Measurements from ENCODE around the gene C19orf44. TPM values are rescaled to one million over a fixed set of nuclear protein-coding genes. Genes with fewer than 3 reads are reported as not detected.

The C19orf44 gene
- total RNA-seq, 2 experiments from 2014 or later = 6.8 to 7.6 TPM

DNA sequence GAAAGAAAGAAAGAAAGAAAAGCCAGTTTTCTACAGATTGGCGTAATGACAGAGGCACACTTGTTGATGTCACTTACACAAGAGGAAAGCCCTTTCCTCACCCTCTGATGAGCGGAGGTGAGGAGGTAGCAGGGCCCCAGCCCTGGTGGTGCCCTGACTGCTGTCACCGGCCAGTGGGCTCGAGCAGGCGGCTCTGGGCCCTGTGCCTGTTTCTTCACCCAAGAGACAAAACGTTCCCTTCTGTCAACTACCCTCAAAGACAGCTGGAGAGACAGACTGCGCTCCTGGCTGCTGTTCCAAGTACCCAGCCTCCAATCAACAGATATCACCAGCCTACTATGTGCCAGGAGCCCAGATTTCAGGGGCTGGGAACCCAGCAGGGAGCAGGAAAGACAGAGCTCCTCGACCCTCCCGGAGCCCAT lies 34.6 kb upstream of the C19orf44 start:
- H4K20me1 ChIP-seq (ENCODE audit: insufficient read depth, low read length) = peaks cover 12% of the 10 kb centered on the region

DNA sequence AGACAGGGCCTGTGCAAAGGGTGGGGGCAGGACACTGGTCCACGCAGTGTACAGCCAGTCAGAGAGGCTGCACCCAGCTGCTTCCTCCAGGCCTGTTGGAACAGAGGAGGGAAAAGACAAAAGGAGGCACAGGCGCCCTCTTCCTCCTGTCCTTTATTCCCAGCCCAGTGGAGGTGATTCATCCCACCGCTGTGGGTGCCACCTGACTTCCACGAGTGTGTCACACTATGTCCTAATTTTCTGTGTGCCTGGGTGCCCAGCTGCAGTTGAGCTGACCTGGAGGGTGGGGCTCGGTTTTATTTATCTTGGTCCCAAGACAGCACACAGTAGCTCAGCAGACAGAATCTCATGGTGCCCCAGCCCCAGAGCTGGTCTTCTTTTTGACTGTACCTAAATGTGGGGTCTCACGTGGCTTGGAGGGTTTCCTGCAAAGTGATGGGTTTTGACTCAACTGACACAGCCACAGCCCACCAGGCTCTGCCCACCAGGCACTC lies 33.4 kb upstream of the C19orf44 start:
- H3K27ac ChIP-seq (ENCODE audit: low read depth, low read length, poor library complexity, severe bottlenecking) = peak overlapping the region; percentile 7
- H2AFZ ChIP-seq (ENCODE audit: low read length) = no peak overlapping the region
- TF ChIP-seq, protein P1, sequence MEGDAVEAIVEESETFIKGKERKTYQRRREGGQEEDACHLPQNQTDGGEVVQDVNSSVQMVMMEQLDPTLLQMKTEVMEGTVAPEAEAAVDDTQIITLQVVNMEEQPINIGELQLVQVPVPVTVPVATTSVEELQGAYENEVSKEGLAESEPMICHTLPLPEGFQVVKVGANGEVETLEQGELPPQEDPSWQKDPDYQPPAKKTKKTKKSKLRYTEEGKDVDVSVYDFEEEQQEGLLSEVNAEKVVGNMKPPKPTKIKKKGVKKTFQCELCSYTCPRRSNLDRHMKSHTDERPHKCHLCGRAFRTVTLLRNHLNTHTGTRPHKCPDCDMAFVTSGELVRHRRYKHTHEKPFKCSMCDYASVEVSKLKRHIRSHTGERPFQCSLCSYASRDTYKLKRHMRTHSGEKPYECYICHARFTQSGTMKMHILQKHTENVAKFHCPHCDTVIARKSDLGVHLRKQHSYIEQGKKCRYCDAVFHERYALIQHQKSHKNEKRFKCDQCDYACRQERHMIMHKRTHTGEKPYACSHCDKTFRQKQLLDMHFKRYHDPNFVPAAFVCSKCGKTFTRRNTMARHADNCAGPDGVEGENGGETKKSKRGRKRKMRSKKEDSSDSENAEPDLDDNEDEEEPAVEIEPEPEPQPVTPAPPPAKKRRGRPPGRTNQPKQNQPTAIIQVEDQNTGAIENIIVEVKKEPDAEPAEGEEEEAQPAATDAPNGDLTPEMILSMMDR (conservative IDR thresholded peaks at IDR 0.05; ENCODE audit: low read length) = no peak
- no peak for TF ChIP-seq EZH2phosphoT487 (IDR thresholded peaks at IDR 0.05; ENCODE audit: borderline replicate concordance, low read depth, low read length)
- H3K9me3 ChIP-seq (ENCODE audit: low read length) = no peaks in the 10 kb centered on the region
- POLR2A ChIA-PET = interaction anchor here (0.6 kb wide), 1 partner anchor 28 kb away, joined by 7 read pairs; no protein-coding TSS in a partner anchor
- CTCF ChIA-PET (ENCODE audit: unreplicated experiment) = no interaction called here
- peaks cover 97% of the 10 kb centered on the region for H3K79me2 ChIP-seq (ENCODE audit: insufficient read depth, low read depth, low read length)
- DNase-seq (ENCODE audit: low spot score) = no peak
- peaks cover 62% of the 10 kb centered on the region for H3K4me1 ChIP-seq (ENCODE audit: insufficient read depth, low read length, poor library complexity, severe bottlenecking)
- no peak overlapping the region for H3K4me3 ChIP-seq (ENCODE audit: low read depth, low read length, poor library complexity, severe bottlenecking)
- BruUV-seq (replicated peaks) = no TSS peak
- H3K9me2 ChIP-seq (ENCODE audit: insufficient read depth, low read length) = no peaks in the 10 kb centered on the region
- H3K36me3 ChIP-seq (ENCODE audit: insufficient read depth, low read length) = peaks cover 17% of the 10 kb centered on the region
- H3K4me2 ChIP-seq (ENCODE audit: low read length) = 0 out of 2 replicates have a peak overlapping the region, but pooled peaks have one; percentile 5
- peaks cover 12% of the 10 kb centered on the region for H4K20me1 ChIP-seq (ENCODE audit: insufficient read depth, low read length)
- intact Hi-C loops (cut with micrococcal nuclease; ENCODE audit: unreplicated experiment) = no loop called here

More for the DNA sequence above, 34.6 kb upstream of the C19orf44 start:
- DNase-seq (ENCODE audit: low spot score) = no peak
- Histone ChIP-seq H3K79me2 (ENCODE audit: insufficient read depth, low read depth, low read length) (peaks cover 97% of the 10 kb centered on the region), H3K4me2 (ENCODE audit: low read length) (peak overlapping the region; percentile 14; the same call in 1 of the 2 replicates), H2AFZ (ENCODE audit: low read length) (no peak overlapping the region), H3K4me3 (ENCODE audit: low read depth, low read length, poor library complexity, severe bottlenecking) (no peak overlapping the region), H3K4me1 (ENCODE audit: insufficient read depth, low read length, poor library complexity, severe bottlenecking) (peaks cover 63% of the 10 kb centered on the region), H3K27ac (ENCODE audit: low read depth, low read length, poor library complexity, severe bottlenecking) (peak overlapping the region; percentile 41), H3K9me3 (ENCODE audit: low read length) (no peaks in the 10 kb centered on the region), H3K36me3 (ENCODE audit: insufficient read depth, low read length) (peaks cover 17% of the 10 kb centered on the region), H3K9me2 (ENCODE audit: insufficient read depth, low read length) (no peaks in the 10 kb centered on the region)
- TF ChIP-seq, protein P1 (conservative IDR thresholded peaks at IDR 0.05; ENCODE audit: low read length) = no peak
- no peak for TF ChIP-seq EZH2phosphoT487 (IDR thresholded peaks at IDR 0.05; ENCODE audit: borderline replicate concordance, low read depth, low read length)
- POLR2A ChIA-PET = interaction anchor here (0.6 kb wide), 1 partner anchor 23 kb away, joined by 5 read pairs; no protein-coding TSS in a partner anchor
- no TSS peak for BruUV-seq (replicated peaks)
- CTCF ChIA-PET (ENCODE audit: unreplicated experiment) = no interaction called here
- intact Hi-C loops (cut with micrococcal nuclease; ENCODE audit: unreplicated experiment) = no loop called here

- Histone ChIP-seq H3K4me3 (ENCODE audit: low read depth, low read length, poor library complexity, severe bottlenecking) (no peak overlapping the region), H3K9me3 (ENCODE audit: low read length) (no peaks in the 10 kb centered on the region), H2AFZ (ENCODE audit: low read length) (no peak overlapping the region), H3K9me2 (ENCODE audit: insufficient read depth, low read length) (no peaks in the 10 kb centered on the region), H3K79me2 (ENCODE audit: insufficient read depth, low read depth, low read length) (peaks cover 97% of the 10 kb centered on the region), H3K27ac (ENCODE audit: low read depth, low read length, poor library complexity, severe bottlenecking) (peak overlapping the region; percentile 7), H3K36me3 (ENCODE audit: insufficient read depth, low read length) (peaks cover 17% of the 10 kb centered on the region), H4K20me1 (ENCODE audit: insufficient read depth, low read length) (peaks cover 12% of the 10 kb centered on the region), H3K4me1 (ENCODE audit: insufficient read depth, low read length, poor library complexity, severe bottlenecking) (peaks cover 62% of the 10 kb centered on the region), H3K4me2 (ENCODE audit: low read length) (0 out of 2 replicates have a peak overlapping the region, but pooled peaks have one; percentile 5)
- ChIA-PET CTCF (ENCODE audit: unreplicated experiment) (no interaction called here), POLR2A (interaction anchor here (0.6 to 0.8 kb wide), 2 partner anchors 28 to 110 kb away, joined by 3 to 7 read pairs; no protein-coding TSS in a partner anchor)
- BruUV-seq (replicated peaks) = no TSS peak
- intact Hi-C loops (cut with micrococcal nuclease; ENCODE audit: unreplicated experiment) = no loop called here
- no peak for DNase-seq (ENCODE audit: low spot score)
- TF ChIP-seq, protein P1 (conservative IDR thresholded peaks at IDR 0.05; ENCODE audit: low read length) = no peak
- no peak for TF ChIP-seq EZH2phosphoT487 (IDR thresholded peaks at IDR 0.05; ENCODE audit: borderline replicate concordance, low read depth, low read length)
These were observed 32.7 kb upstream of the C19orf44 start for GRCh38 chr19:16463341-16463990.
